Tibial artery (tissue), 4 donors: ENCODE data around the gene GRP.

Experiments
- DNase-seq, 2 donors: peaks; one replicate each; pipeline ENCODE4 v3.0.0-alpha.2; 2019
- H3K27ac ChIP-seq, 2 donors: fragments of 200-600 bp; sonication (generic) in 1 of 2; 1 replicate in 1 of 2; 2 replicates in 1 of 2; pipeline ENCODE4 v1.5.1; 2018 to 2019; ENCODE audit warnings: mild to moderate bottlenecking in 1 of 2
- H3K27me3 ChIP-seq, 2 donors: fragments of 200-600 bp; sonication (generic) in 1 of 2; one replicate each; pipeline versions ENCODE4 v1.5.1 to v1.6.0; 2016 to 2019
- H3K36me3 ChIP-seq, 3 donors: fragments of 200-600 bp; sonication (generic) in 2 of 3; one replicate each; pipeline ENCODE4 v1.5.1; 2016 to 2019; ENCODE audit warnings: mild to moderate bottlenecking in 2 of 3
- H3K4me1 ChIP-seq, 4 donors: fragments of 200-600 bp; sonication (generic) in 2 of 4; 1 replicate in 3 of 4; 2 replicates in 1 of 4; pipeline ENCODE4 v1.5.1; 2016 to 2019
- H3K4me3 ChIP-seq, 2 donors: fragments of 200-600 bp; sonication (generic) in 1 of 2; 1 replicate in 1 of 2; 2 replicates in 1 of 2; pipeline ENCODE4 v1.5.1; 2018 to 2019; ENCODE audit warnings: mild to moderate bottlenecking in 2 of 2
- H3K9me3 ChIP-seq, 3 donors: fragments of 200-600 bp; sonication (generic) in 1 of 3; one replicate each; pipeline ENCODE4 v1.5.1; 2016 to 2019
- CTCF ChIP-seq, 2 experiments: fragments of 200-600 bp in 1 of 2; fragments of 450-650 bp in 1 of 2; IDR thresholded peaks; one replicate each; pipeline ENCODE4 v1.5.1; 2017 to 2019; ENCODE audit warnings: antibody characterized with exemption in 2 of 2, mild to moderate bottlenecking in 1 of 2, moderate library complexity in 1 of 2
- intact Hi-C: fragments of 100-400 bp; cut with DNase I; formaldehyde crosslinking; loops from one replicate; pipeline ENCODE4 v1.15.0; 2023; ENCODE audit warnings: low total_unique reads

Gene GRP

DNA sequence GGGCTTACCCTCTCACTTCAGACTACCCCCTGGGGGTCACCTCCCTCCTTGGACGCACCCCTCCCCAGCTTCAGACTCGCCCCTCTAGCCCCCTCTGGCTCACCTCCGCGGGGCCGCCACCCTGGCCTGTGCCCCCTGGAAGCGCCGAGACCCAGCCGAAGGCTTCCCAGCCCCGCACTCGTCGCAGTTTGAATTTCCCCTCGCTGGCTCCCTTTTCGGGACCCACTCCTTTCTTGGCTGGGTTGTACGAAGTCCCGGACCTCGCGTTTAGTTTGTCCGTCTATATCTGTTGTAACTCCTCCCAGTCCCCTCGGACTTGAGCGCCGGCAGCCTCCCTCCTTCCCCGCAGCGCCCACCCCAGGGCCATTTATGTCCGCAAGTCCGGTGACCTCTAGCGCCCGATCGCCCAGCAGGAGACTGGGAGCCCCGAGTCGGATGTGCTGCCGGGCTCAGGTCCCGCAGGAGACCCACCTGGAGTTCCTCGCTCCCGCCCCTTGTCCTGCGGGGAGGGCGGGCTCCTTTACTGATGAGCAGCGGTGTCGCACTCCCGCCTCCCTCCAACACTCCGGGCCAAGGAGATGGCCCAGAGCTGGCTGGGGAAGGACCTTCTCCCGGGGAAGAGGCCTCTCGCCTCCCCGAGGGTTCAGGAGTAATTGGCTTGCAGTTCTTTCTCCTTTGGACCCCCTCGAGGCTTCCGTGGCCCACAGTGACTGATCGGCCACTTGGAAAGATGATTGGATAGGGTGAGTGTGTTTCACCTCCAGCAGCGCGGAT lies 54.0 kb downstream of the GRP start:
- no peak for DNase-seq
- Histone ChIP-seq H3K4me3 (no peak overlapping the region), H3K9me3 (no peaks in the 10 kb centered on the region), H3K27ac (no peak overlapping the region), H3K27me3 (peaks cover 4 to 89% of the 10 kb centered on the region in 2 donors), H3K4me1 (peaks cover 0 to 31% (median 19%) of the 10 kb centered on the region in 4 donors), H3K36me3 (no peaks in the 10 kb centered on the region)
- no peak for TF ChIP-seq CTCF (IDR thresholded peaks at IDR 0.05)
- intact Hi-C loops: no loop called here

GRCh38 chr18:59274533-59274928 lies 54.6 kb downstream of the GRP start:
- H3K27ac ChIP-seq: no peak overlapping the region
- peaks cover 4 to 87% of the 10 kb centered on the region in 2 donors for H3K27me3 ChIP-seq
- H3K9me3 ChIP-seq: no peaks in the 10 kb centered on the region
- H3K36me3 ChIP-seq: no peaks in the 10 kb centered on the region
- no peak for DNase-seq
- intact Hi-C loops: no loop called here
- no peak for TF ChIP-seq CTCF (IDR thresholded peaks at IDR 0.05)
- H3K4me1 ChIP-seq: peaks cover 0 to 26% (median 18%) of the 10 kb centered on the region in 4 donors
- no peak overlapping the region for H3K4me3 ChIP-seq

DNA sequence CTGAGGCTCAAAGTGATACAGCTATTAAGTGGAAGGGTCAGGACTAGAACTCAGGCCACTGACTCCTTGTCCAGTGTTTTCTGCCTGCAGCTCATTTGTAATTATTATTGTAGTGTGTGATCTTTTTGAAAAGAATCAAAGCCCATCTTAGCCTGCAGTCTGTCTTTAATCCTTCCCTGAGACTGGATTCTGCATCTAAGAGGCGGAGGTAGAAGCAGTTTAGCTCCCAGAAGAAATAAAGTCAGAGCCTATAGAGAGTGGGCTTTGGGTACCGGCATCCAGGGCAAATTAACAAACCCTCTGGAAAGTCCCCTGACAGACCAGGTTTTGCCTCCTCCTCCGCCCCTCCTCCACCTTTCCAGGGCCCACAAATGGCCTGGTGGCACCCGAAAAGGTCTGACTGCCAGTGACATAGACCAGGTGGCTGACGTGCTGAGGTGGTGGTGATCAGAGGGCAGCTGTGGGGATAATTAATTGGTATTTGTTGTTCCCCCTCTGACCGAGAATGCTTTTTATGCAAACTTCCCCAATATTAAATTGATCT lies 55.5 kb downstream of the GRP start:
- intact Hi-C loops: no loop called here
- Histone ChIP-seq H3K4me1 (peaks cover 0 to 26% (median 18%) of the 10 kb centered on the region in 4 donors), H3K36me3 (no peaks in the 10 kb centered on the region), H3K27ac (no peak overlapping the region), H3K9me3 (no peaks in the 10 kb centered on the region), H3K27me3 (peaks cover 4 to 83% of the 10 kb centered on the region in 2 donors), H3K4me3 (no peak overlapping the region)
- TF ChIP-seq CTCF (IDR thresholded peaks at IDR 0.05): no peak
- no peak for DNase-seq

GRCh38 chr18:59276047-59276446 lies 56.1 kb downstream of the GRP start:
- Histone ChIP-seq H3K9me3 (no peaks in the 10 kb centered on the region), H3K4me1 (peaks cover 0 to 26% (median 18%) of the 10 kb centered on the region in 4 donors), H3K4me3 (no peak overlapping the region), H3K36me3 (no peaks in the 10 kb centered on the region), H3K27ac (no peak overlapping the region), H3K27me3 (peaks cover 4 to 79% of the 10 kb centered on the region in 2 donors)
- TF ChIP-seq CTCF (IDR thresholded peaks at IDR 0.05): no peak
- no peak for DNase-seq
- intact Hi-C loops: no loop called here

DNA sequence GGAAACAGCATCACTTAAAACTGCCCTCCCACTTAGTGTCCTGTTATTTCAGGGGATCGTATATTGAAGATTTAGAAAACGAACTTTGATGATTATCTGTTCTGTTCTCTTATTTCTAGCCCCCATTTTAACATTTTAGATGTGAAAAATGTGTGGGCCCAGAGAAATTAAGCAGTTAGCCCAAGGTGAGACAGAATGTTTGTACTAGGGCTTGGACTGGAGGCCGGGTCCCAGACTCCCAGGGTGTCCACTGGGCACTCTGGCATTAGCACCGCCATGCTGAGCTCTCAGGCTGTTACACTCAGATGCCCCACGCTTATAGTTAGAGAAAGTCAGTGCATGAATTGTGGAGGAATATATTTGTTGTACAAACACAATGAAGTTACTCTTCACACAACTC lies 58.8 kb downstream of the GRP start:
- H3K27ac ChIP-seq: no peak overlapping the region
- H3K9me3 ChIP-seq: no peaks in the 10 kb centered on the region
- no peak for TF ChIP-seq CTCF (IDR thresholded peaks at IDR 0.05)
- H3K4me1 ChIP-seq: peaks cover 0 to 5% (median 3%) of the 10 kb centered on the region in 4 donors
- DNase-seq: no peak
- peaks cover 0 to 55% of the 10 kb centered on the region in 2 donors for H3K27me3 ChIP-seq
- no peaks in the 10 kb centered on the region for H3K36me3 ChIP-seq
- H3K4me3 ChIP-seq: no peak overlapping the region
- intact Hi-C loops: no loop called here
